ENCODE results near the gene CDC42EP4. TPM values are rescaled to one million over a fixed set of nuclear protein-coding genes. Genes with fewer than 3 reads are reported as not detected.

Gene CDC42EP4
- total and polyA plus RNA-seq, 9 of the 15 experiments (the other 6 are each of a cell fraction or from before 2014, with no cell fraction given), result 0.65 to 20.8 (median 12.3) TPM

GRCh38 chr17:73255671-73256181 lies 56.1 kb downstream of the CDC42EP4 start (continued):
- TF ChIP-seq, protein P1, sequence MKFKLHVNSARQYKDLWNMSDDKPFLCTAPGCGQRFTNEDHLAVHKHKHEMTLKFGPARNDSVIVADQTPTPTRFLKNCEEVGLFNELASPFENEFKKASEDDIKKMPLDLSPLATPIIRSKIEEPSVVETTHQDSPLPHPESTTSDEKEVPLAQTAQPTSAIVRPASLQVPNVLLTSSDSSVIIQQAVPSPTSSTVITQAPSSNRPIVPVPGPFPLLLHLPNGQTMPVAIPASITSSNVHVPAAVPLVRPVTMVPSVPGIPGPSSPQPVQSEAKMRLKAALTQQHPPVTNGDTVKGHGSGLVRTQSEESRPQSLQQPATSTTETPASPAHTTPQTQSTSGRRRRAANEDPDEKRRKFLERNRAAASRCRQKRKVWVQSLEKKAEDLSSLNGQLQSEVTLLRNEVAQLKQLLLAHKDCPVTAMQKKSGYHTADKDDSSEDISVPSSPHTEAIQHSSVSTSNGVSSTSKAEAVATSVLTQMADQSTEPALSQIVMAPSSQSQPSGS (CRISPR knock-in tag; IDR thresholded peaks at IDR 0.05), result no peak
- TF ChIP-seq CXXC5 (CRISPR knock-in tag; IDR thresholded peaks at IDR 0.05) (peak; percentile 34), SIN3B (IDR thresholded peaks at IDR 0.05; ENCODE audit: low read depth) (no peak), RBM34 (IDR thresholded peaks at IDR 0.05; ENCODE audit: borderline replicate concordance, insufficient read depth, low read length) (no peak), SIN3A (IDR thresholded peaks at IDR 0.05; ENCODE audit: borderline replicate concordance in 2 of 2, control insufficient read depth in 1 of 2, low read depth in 2 of 2, low read length in 2 of 2) (no peak), HNRNPUL1 (IDR thresholded peaks at IDR 0.05; ENCODE audit: low read length) (no peak), BACH1 (tag; IDR thresholded peaks at IDR 0.05) (no peak), SP1 (CRISPR knock-in tag; IDR thresholded peaks at IDR 0.05) (no peak), TEAD2 (tag; IDR thresholded peaks at IDR 0.05) (no peak), MAX (CRISPR knock-in tag; IDR thresholded peaks at IDR 0.05) (no peak), ZNF551 (CRISPR knock-in tag; IDR thresholded peaks at IDR 0.05) (no peak)
